HEK293T (cell line): ENCODE results near the gene SLC22A13.

Source experiments
- CTBP1 ChIP-seq: fragments of 450-650 bp; IDR thresholded peaks from 2 replicates; pipeline ENCODE4 v1.6.1; 2016; ENCODE audit warnings: borderline replicate concordance
- ELF4 ChIP-seq: fragments of 450-650 bp; IDR thresholded peaks from 2 replicates; pipeline ENCODE4 v1.6.1; 2017; ENCODE audit warnings: antibody characterized with exemption
- FOXA1 ChIP-seq: fragments of 450-650 bp; IDR thresholded peaks from 2 replicates; pipeline ENCODE4 v1.6.1; 2016; ENCODE audit warnings: mild to moderate bottlenecking
- FOXM1 ChIP-seq: fragments of 450-650 bp; IDR thresholded peaks from 2 replicates; pipeline ENCODE4 v1.6.1; 2017; ENCODE audit warnings: mild to moderate bottlenecking, borderline replicate concordance
- HDGF ChIP-seq: fragments of 450-650 bp; IDR thresholded peaks from 2 replicates; pipeline ENCODE4 v1.6.1; 2017; ENCODE audit warnings: antibody characterized with exemption, borderline replicate concordance
- LEF1 ChIP-seq: fragments of 450-650 bp; IDR thresholded peaks from 2 replicates; pipeline ENCODE4 v1.6.1; 2017; ENCODE audit warnings: mild to moderate bottlenecking, borderline replicate concordance
- SP1 ChIP-seq: fragments of 450-650 bp; IDR thresholded peaks from 2 replicates; pipeline ENCODE4 v1.6.1; 2017
- SUZ12 ChIP-seq: fragments of 450-650 bp; IDR thresholded peaks from 2 replicates; pipeline ENCODE4 v1.6.1; 2016; ENCODE audit warnings: mild to moderate bottlenecking
- TARDBP ChIP-seq: fragments of 450-650 bp; IDR thresholded peaks from 2 replicates; pipeline ENCODE4 v1.6.1; 2016
- ZNF384 ChIP-seq: fragments of 450-650 bp; IDR thresholded peaks from 2 replicates; pipeline ENCODE4 v1.6.1; 2016

DNA sequence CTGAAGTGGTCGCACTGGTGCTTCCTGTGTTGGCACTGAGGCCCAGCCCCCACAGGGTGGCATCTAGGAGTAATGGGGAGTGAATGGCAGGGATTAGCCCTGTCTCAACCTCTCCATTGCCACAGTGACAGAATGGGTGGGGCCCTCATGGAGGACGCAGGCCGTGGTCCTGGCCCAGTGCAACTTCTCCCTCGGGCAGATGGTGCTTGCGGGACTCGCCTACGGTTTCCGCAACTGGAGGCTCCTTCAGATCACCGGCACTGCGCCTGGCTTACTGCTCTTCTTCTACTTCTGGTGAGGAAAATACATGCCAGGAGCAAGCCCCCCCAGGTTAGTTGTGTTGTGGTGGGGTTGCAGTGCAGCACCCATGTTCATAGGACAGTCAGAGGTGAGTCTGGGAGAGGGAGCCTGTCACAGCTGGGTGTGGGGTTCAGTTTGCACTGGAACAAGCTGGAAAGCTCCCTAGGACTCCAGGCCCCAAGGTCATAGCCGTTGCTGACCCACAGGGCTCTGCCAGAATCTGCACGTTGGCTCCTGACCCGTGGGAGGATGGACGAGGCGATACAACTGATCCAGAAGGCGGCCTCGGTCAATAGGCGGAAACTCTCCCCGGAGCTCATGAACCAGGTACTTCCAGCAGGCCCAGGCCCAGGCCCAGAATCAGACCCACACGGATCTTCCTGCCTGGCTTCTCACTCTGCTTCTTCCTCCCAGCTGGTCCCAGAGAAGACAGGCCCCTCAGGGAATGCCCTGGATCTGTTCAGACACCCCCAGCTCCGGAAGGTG lies 9.4 kb downstream of the SLC22A13 start:
- TF ChIP-seq SUZ12 (no peak), FOXM1 (no peak), CTBP1 (no peak), HDGF (no peak), ZNF384 (no peak), TARDBP (no peak), FOXA1 (no peak), SP1 (no peak), ELF4 (no peak), LEF1 (no peak)
